Common myeloid progenitor, CD34-positive (primary cell): ENCODE data around the gene ADAMTS12.

ENCODE experiments used
- CTCF ChIA-PET: fragments of 350-600 bp; sonication (Branson Sonifier 250); formaldehyde crosslinking; loops from one replicate; lab custom pipeline; 2021; ENCODE audit warnings: antibody characterized with exemption; lab: Charles Lee
- POLR2A ChIA-PET: fragments of 350-600 bp; sonication (Branson Sonifier 250); formaldehyde crosslinking; loops from one replicate; lab custom pipeline; 2021; ENCODE audit warnings: antibody characterized with exemption; lab: Charles Lee
- DNase-seq, 3 donors: peaks; one replicate each; pipeline versions ENCODE4 v3.0.0 to v3.0.0-alpha.2; 2013
- H3K27ac ChIP-seq, 2 experiments: 1 replicate in 1 of 2; 2 replicates in 1 of 2; pipeline ENCODE4 v1.7.0; 2013; ENCODE audit warnings: inconsistent platforms in 2 of 2, low read length in 2 of 2, mild to moderate bottlenecking in 2 of 2, low read depth in 1 of 2, moderate library complexity in 1 of 2; ENCODE audit not compliant: severe bottlenecking in 2 of 2, insufficient read depth in 1 of 2, poor library complexity in 1 of 2
- H3K27me3 ChIP-seq, 5 experiments: replicated peaks in 2 of 5; 1 replicate in 3 of 5; 2 replicates in 2 of 5; pipeline versions ENCODE4 v1.6.1 to v1.7.0; 2013; ENCODE audit warnings: low read length in 4 of 5, mild to moderate bottlenecking in 2 of 5, moderate library complexity in 2 of 5, inconsistent platforms in 1 of 5; ENCODE audit not compliant: insufficient read depth in 5 of 5, control insufficient read depth in 4 of 5
- H3K36me3 ChIP-seq, 4 experiments: 1 replicate in 2 of 4; 2 replicates in 2 of 4; pipeline versions ENCODE4 v1.6.1 to v1.7.0; 2013; ENCODE audit warnings: low read length in 3 of 4, control low read depth in 1 of 4, mild to moderate bottlenecking in 1 of 4; ENCODE audit not compliant: control insufficient read depth in 4 of 4, insufficient read depth in 4 of 4
- H3K4me1 ChIP-seq, 4 experiments: 1 replicate in 3 of 4; 2 replicates in 1 of 4; pipeline versions ENCODE4 v1.6.1 to v1.7.1; 2013; ENCODE audit warnings: low read length in 3 of 4, mild to moderate bottlenecking in 3 of 4, control low read depth in 1 of 4, inconsistent platforms in 1 of 4, moderate library complexity in 1 of 4; ENCODE audit not compliant: control insufficient read depth in 4 of 4, insufficient read depth in 4 of 4; ENCODE audit errors: control extremely low read depth in 1 of 4
- H3K4me3 ChIP-seq, 7 experiments: 1 replicate in 4 of 7; 2 replicates in 3 of 7; pipeline versions ENCODE4 v1.5.1 to v1.7.0; 2013; ENCODE audit warnings: mild to moderate bottlenecking in 7 of 7, low read length in 6 of 7, moderate library complexity in 6 of 7, inconsistent platforms in 2 of 7, low read depth in 2 of 7, control low read depth in 1 of 7; ENCODE audit not compliant: insufficient read depth in 4 of 7, control insufficient read depth in 1 of 7; ENCODE audit errors: extremely low read depth in 1 of 7
- H3K9me3 ChIP-seq, 5 experiments: 1 replicate in 4 of 5; 2 replicates in 1 of 5; pipeline versions ENCODE4 v1.6.1 to v1.7.1; 2013; ENCODE audit warnings: low read length in 4 of 5, mild to moderate bottlenecking in 2 of 5, inconsistent platforms in 1 of 5, low read depth in 1 of 5, moderate library complexity in 1 of 5; ENCODE audit not compliant: control insufficient read depth in 4 of 5, insufficient read depth in 2 of 5; ENCODE audit errors: control extremely low read depth in 1 of 5
- WGBS: methylation state at CpG from one replicate; pipeline ENCODE4 v1.1.5; 2013; ENCODE audit not compliant: insufficient coverage; 5-methylcytosine and 5-hydroxymethylcytosine counted together

Gene ADAMTS12

GRCh38 chr5:33726422-33727165 lies 165.2 kb downstream of the ADAMTS12 start:
- Histone ChIP-seq H3K27me3 (no peaks in the 10 kb centered on the region), H3K4me1 (no peaks in the 10 kb centered on the region), H3K27ac (no peak overlapping the region), H3K4me3 (no peak overlapping the region), H3K9me3 (peaks cover 0 to 2% (median 0%) of the 10 kb centered on the region in 5 experiments), H3K36me3 (no peaks in the 10 kb centered on the region)
- 95% methylated on average over 8 of the region's 9 CpGs for WGBS
- POLR2A ChIA-PET: no interaction called here
- CTCF ChIA-PET: no interaction called here
- no peak for DNase-seq

GRCh38 chr5:33725806-33726205 lies 166.0 kb downstream of the ADAMTS12 start:
- Histone ChIP-seq H3K9me3 (peaks cover 0 to 2% (median 0%) of the 10 kb centered on the region in 5 experiments), H3K27ac (no peak overlapping the region), H3K36me3 (no peaks in the 10 kb centered on the region), H3K4me1 (no peaks in the 10 kb centered on the region), H3K27me3 (no peaks in the 10 kb centered on the region), H3K4me3 (no peak overlapping the region)
- ChIA-PET CTCF (no interaction called here), POLR2A (no interaction called here)
- 93% methylated on average over 3 of the region's 3 CpGs for WGBS
- no peak for DNase-seq

GRCh38 chr5:33721491-33722200 lies 170.1 kb downstream of the ADAMTS12 start:
- Histone ChIP-seq H3K36me3 (no peaks in the 10 kb centered on the region), H3K4me3 (no peak overlapping the region), H3K9me3 (no peaks in the 10 kb centered on the region), H3K4me1 (no peaks in the 10 kb centered on the region), H3K27ac (no peak overlapping the region), H3K27me3 (no peaks in the 10 kb centered on the region)
- ChIA-PET POLR2A (interaction anchor here (0.6 kb wide), 1 partner anchor 222 kb away, joined by 4 read pairs; no protein-coding TSS in a partner anchor), CTCF (no interaction called here)
- WGBS: 55% methylated on average over 6 of the region's 6 CpGs
- no peak for DNase-seq

- WGBS: no CpG with 5 or more reads among the region's 1 CpG
- ChIA-PET POLR2A (no interaction called here), CTCF (no interaction called here)
- Histone ChIP-seq H3K9me3 (no peaks in the 10 kb centered on the region), H3K27ac (no peak overlapping the region), H3K4me1 (no peaks in the 10 kb centered on the region), H3K27me3 (no peaks in the 10 kb centered on the region), H3K36me3 (no peaks in the 10 kb centered on the region), H3K4me3 (no peak overlapping the region)
- no peak for DNase-seq
Measured at GRCh38 chr5:33720176-33720575, 171.6 kb downstream of the ADAMTS12 start.

GRCh38 chr5:33719769-33720168 lies 172.0 kb downstream of the ADAMTS12 start:
- H3K36me3 ChIP-seq: no peaks in the 10 kb centered on the region
- no peaks in the 10 kb centered on the region for H3K4me1 ChIP-seq
- no peaks in the 10 kb centered on the region for H3K27me3 ChIP-seq
- ChIA-PET CTCF (no interaction called here), POLR2A (no interaction called here)
- DNase-seq: no peak
- H3K27ac ChIP-seq: no peak overlapping the region
- no peak overlapping the region for H3K4me3 ChIP-seq
- no CpG with 5 or more reads among the region's 1 CpG for WGBS
- H3K9me3 ChIP-seq: no peaks in the 10 kb centered on the region

- no peak overlapping the region for H3K27ac ChIP-seq
- WGBS: no CpG with 5 or more reads among the region's 1 CpG
- ChIA-PET POLR2A (no interaction called here), CTCF (no interaction called here)
- peaks cover 0 to 2% (median 0%) of the 10 kb centered on the region in 5 experiments for H3K9me3 ChIP-seq
- H3K36me3 ChIP-seq: no peaks in the 10 kb centered on the region
- no peaks in the 10 kb centered on the region for H3K27me3 ChIP-seq
- no peak overlapping the region for H3K4me3 ChIP-seq
- peaks cover 0 to 6% (median 0%) of the 10 kb centered on the region in 4 experiments for H3K4me1 ChIP-seq
- no peak for DNase-seq
Measured at GRCh38 chr5:33715661-33716060, 176.1 kb downstream of the ADAMTS12 start.

GRCh38 chr5:33713136-33713765 lies 178.5 kb downstream of the ADAMTS12 start:
- POLR2A ChIA-PET: no interaction called here
- CTCF ChIA-PET: no interaction called here
- H3K27ac ChIP-seq: peak overlapping the region in 1 of 2 experiments; percentile 36

More at GRCh38 chr5:33713136-33713765, 178.5 kb downstream of the ADAMTS12 start:
- no peaks in the 10 kb centered on the region for H3K27me3 ChIP-seq
- no peak overlapping the region for H3K4me3 ChIP-seq
- peaks cover 0 to 2% (median 0%) of the 10 kb centered on the region in 5 experiments for H3K9me3 ChIP-seq
- peak in 2 of 3 donors; percentile 28 to 81 for DNase-seq
- H3K36me3 ChIP-seq: no peaks in the 10 kb centered on the region
- 33% methylated on average over 1 of the region's 2 CpGs for WGBS
- H3K4me1 ChIP-seq: peaks cover 0 to 6% (median 0%) of the 10 kb centered on the region in 4 experiments
